Fibroblast of lung (primary cell): ENCODE measurements around the gene CWC27. TPM values are rescaled to one million over a fixed set of nuclear protein-coding genes. Genes with fewer than 3 reads are reported as not detected.
A peak's percentile ranks its signal among the peaks of the same experiment; 100 is the strongest.

ENCODE experiments used
- DNase-seq, 2 donors: peaks; one replicate each; pipeline versions ENCODE4 v3.0.0 to v3.0.0-alpha.2; 2010; ENCODE audit warnings: low read depth in 2 of 2
- H2AFZ ChIP-seq: 2 replicates; pipeline ENCODE4 v1.5.1; 2012; ENCODE audit warnings: low read length, control low read depth, inconsistent platforms
- H3K27ac ChIP-seq: 2 replicates; pipeline ENCODE4 v1.5.1; 2011; ENCODE audit warnings: low read length, control low read depth; ENCODE audit not compliant: insufficient read depth
- H3K27me3 ChIP-seq: 2 replicates; pipeline ENCODE4 v1.5.1; 2011; ENCODE audit warnings: mild to moderate bottlenecking, low read length; ENCODE audit not compliant: control insufficient read depth, insufficient read depth
- H3K36me3 ChIP-seq: 2 replicates; pipeline ENCODE4 v1.5.1; 2011; ENCODE audit warnings: low read length; ENCODE audit not compliant: control insufficient read depth, insufficient read depth
- H3K4me1 ChIP-seq: 2 replicates; pipeline ENCODE4 v1.5.1; 2011; ENCODE audit warnings: low read length; ENCODE audit not compliant: control insufficient read depth, insufficient read depth; ENCODE audit errors: extremely low read depth
- H3K4me2 ChIP-seq: 2 replicates; pipeline ENCODE4 v1.5.1; 2011; ENCODE audit warnings: low read length, control low read depth; ENCODE audit not compliant: insufficient read depth; ENCODE audit errors: extremely low read depth
- H3K4me3 ChIP-seq, 4 experiments: fragments of 200-600 bp in 1 of 4; sonication (generic) in 1 of 4; replicated peaks in 1 of 4; 2 replicates each; pipeline ENCODE4 v1.5.1; 2011 to 2016; ENCODE audit warnings: low read length in 4 of 4, low read depth in 3 of 4, mild to moderate bottlenecking in 3 of 4, control low read depth in 2 of 4, inconsistent platforms in 1 of 4, mixed read lengths in 1 of 4; ENCODE audit not compliant: insufficient read depth in 1 of 4; ENCODE audit errors: control extremely low read depth in 1 of 4
- H3K79me2 ChIP-seq: 2 replicates; pipeline ENCODE4 v1.5.1; 2012; ENCODE audit warnings: mild to moderate bottlenecking, low read length, inconsistent platforms; ENCODE audit not compliant: control insufficient read depth, insufficient read depth
- H3K9ac ChIP-seq: 2 replicates; pipeline ENCODE4 v1.5.1; 2011; ENCODE audit warnings: mild to moderate bottlenecking, low read length, control low read depth; ENCODE audit not compliant: insufficient read depth
- H3K9me3 ChIP-seq: 2 replicates; pipeline ENCODE4 v1.5.1; 2012; ENCODE audit warnings: low read depth, low read length; ENCODE audit not compliant: control insufficient read depth, insufficient read depth
- H4K20me1 ChIP-seq: 2 replicates; pipeline ENCODE4 v1.5.1; 2011; ENCODE audit warnings: low read length; ENCODE audit not compliant: control insufficient read depth, insufficient read depth; ENCODE audit errors: extremely low read depth
- CTCF ChIP-seq, 2 donors: IDR thresholded peaks in 1 of 2; conservative IDR thresholded peaks in 1 of 2; 1 replicate in 1 of 2; 2 replicates in 1 of 2; pipeline ENCODE4 v1.5.1; 2011 to 2012; ENCODE audit warnings: low read length in 2 of 2, control low read depth in 1 of 2, inconsistent platforms in 1 of 2, low read depth in 1 of 2, mild to moderate bottlenecking in 1 of 2
- EZH2 ChIP-seq: IDR thresholded peaks from 2 replicates; pipeline ENCODE4 v1.5.1; 2012; ENCODE audit warnings: low read length, control low read depth, mild to moderate bottlenecking; ENCODE audit errors: missing control alignments
- polyA plus RNA-seq, 2 donors: library from polyadenylated mRNA; depleted of rRNA in 1 of 2; stranded (reverse) in 1 of 2; unstranded in 1 of 2; fragments of >200 nt; gene quantifications; 2 replicates each; pipeline ENCODE4 v1.2.1, GENCODE V29; 2011 to 2012; ENCODE audit warnings: missing spikeins in 1 of 2
- total RNA-seq: library from RNA; depleted of rRNA; stranded (reverse); fragments of >200 nt; gene quantifications from 2 replicates; pipeline ENCODE4 v1.2.1, GENCODE V29; 2014

The CWC27 gene
- total and polyA plus RNA-seq, 2 donors (not counting 1 experiment from before 2014, with no cell fraction given), result 17.3 to 37.5 TPM

- Histone ChIP-seq H3K27me3 (no peaks in the 10 kb centered on the region), H3K4me1 (peaks cover 3% of the 10 kb centered on the region), H3K27ac (no peak overlapping the region), H3K4me2 (no peak overlapping the region), H3K79me2 (no peaks in the 10 kb centered on the region), H4K20me1 (no peaks in the 10 kb centered on the region), H3K9ac (no peak overlapping the region), H3K36me3 (no peaks in the 10 kb centered on the region), H3K9me3 (no peaks in the 10 kb centered on the region), H2AFZ (no peak overlapping the region), H3K4me3 (no peak overlapping the region)
- DNase-seq, result no peak
- no peak for TF ChIP-seq CTCF (conservative IDR thresholded peaks at IDR 0.05 in 1 of 2, IDR thresholded peaks at IDR 0.05 in 1 of 2; ENCODE audit: low read depth in 1 of 2, low read length in 2 of 2)
- TF ChIP-seq EZH2, result no peak
Observed at GRCh38 chr5:64831996-64832395, 63.3 kb downstream of the CWC27 start.

DNA sequence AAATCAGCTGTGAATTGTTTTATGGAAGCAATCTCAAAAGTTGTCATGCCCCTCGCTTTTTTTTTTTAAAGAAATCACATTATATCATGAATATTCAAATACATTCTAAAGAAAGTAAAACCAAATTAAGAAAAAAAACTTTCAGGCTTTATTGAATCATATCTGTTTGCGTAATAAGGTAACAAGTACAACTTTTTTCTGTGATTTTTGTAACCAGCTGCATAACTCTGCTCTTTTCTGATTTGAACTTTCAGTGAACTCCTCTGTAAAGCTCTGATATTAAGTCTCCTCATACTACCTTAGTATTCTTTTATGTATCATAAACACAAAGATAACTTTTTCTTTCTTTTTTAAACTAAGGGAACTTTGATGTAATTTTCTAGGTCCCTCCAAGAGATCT, 65.3 kb downstream of the CWC27 start:
- no peak overlapping the region for H3K27ac ChIP-seq
- H4K20me1 ChIP-seq, result no peaks in the 10 kb centered on the region
- TF ChIP-seq EZH2 (no peak), CTCF (conservative IDR thresholded peaks at IDR 0.05 in 1 of 2, IDR thresholded peaks at IDR 0.05 in 1 of 2; ENCODE audit: low read depth in 1 of 2, low read length in 2 of 2) (no peak)

DNA sequence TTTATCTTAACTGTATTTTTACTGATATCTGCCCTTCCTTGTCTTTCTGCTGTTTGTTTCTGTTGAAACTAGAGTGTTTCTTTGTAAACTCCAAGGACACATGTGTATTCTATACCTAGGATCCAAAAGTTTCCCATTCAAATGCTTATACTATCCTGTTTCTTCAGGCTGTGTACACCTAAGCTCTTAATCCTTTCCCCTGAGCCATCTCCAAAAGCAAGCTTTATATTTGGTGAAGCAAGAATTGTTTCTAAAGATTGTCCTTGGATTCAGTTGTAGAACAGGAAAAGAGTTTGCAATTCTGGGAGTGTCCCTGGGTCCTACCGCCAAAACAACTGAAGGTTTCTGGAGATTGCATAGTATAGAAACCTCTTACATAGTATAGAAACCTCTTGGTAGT, 65.9 kb downstream of the CWC27 start:
- H3K27ac ChIP-seq, result no peak overlapping the region
- no peaks in the 10 kb centered on the region for H3K9me3 ChIP-seq
- TF ChIP-seq EZH2 (no peak), CTCF (conservative IDR thresholded peaks at IDR 0.05 in 1 of 2, IDR thresholded peaks at IDR 0.05 in 1 of 2; ENCODE audit: low read depth in 1 of 2, low read length in 2 of 2) (no peak)
- H2AFZ ChIP-seq, result no peak overlapping the region
- H3K36me3 ChIP-seq, result no peaks in the 10 kb centered on the region
- H4K20me1 ChIP-seq, result no peaks in the 10 kb centered on the region
- no peak for DNase-seq
- H3K4me2 ChIP-seq, result no peak overlapping the region
- no peaks in the 10 kb centered on the region for H3K27me3 ChIP-seq
- H3K4me3 ChIP-seq, result no peak overlapping the region
- no peak overlapping the region for H3K9ac ChIP-seq
- peaks cover 3% of the 10 kb centered on the region for H3K4me1 ChIP-seq
- no peaks in the 10 kb centered on the region for H3K79me2 ChIP-seq

More for the DNA sequence above, 65.3 kb downstream of the CWC27 start:
- Histone ChIP-seq H3K36me3 (no peaks in the 10 kb centered on the region), H2AFZ (no peak overlapping the region), H3K9ac (no peak overlapping the region), H3K4me1 (peaks cover 3% of the 10 kb centered on the region), H3K27me3 (no peaks in the 10 kb centered on the region), H3K4me2 (no peak overlapping the region), H3K9me3 (no peaks in the 10 kb centered on the region), H3K4me3 (no peak overlapping the region), H3K79me2 (no peaks in the 10 kb centered on the region)
- peak; percentile 10 to 49 for DNase-seq
